IMR-90 (cell line): ENCODE measurements around the gene ASTN2. TPM values are rescaled to one million over a fixed set of nuclear protein-coding genes. Genes with fewer than 3 reads are reported as not detected.

ENCODE experiments used
- ATAC-seq: fragments of 200-7000 bp; cut with Tn5 transposase; 2 replicates; pipeline ENCODE4 v1.9.1; 2020; ENCODE audit warnings: low read depth, mild to moderate bottlenecking, moderate library complexity
- BruUV-seq: library from RNA; stranded (reverse); fragments of 400-500 nt; replicated peaks from 2 replicates; lab custom pipeline; 2021; lab: Mats Ljungman, UMichigan
- CTCF ChIA-PET: fragments of 300-600 bp; formaldehyde crosslinking; extraction: SDS; loops from one replicate; lab custom pipeline; 2021; ENCODE audit warnings: antibody characterized with exemption; lab: Yijun Ruan, JAX
- POLR2A ChIA-PET: fragments of 300-600 bp; sonication (Branson Sonifier 250); formaldehyde crosslinking; loops from one replicate; lab custom pipeline; 2022; ENCODE audit warnings: antibody characterized with exemption; ENCODE audit not compliant: unreplicated experiment; lab: Charles Lee
- DNase-seq: peaks from one replicate; pipeline ENCODE4 v3.0.0; 2013
- H2AFZ ChIP-seq: replicated peaks from 2 replicates; pipeline ENCODE3; 2013; ENCODE audit warnings: low read length, mild to moderate bottlenecking; ENCODE audit not compliant: poor library complexity
- H2AK5ac ChIP-seq: 2 replicates; pipeline ENCODE4 v1.6.1; 2013; ENCODE audit warnings: low read depth, low read length, inconsistent platforms
- H2AK9ac ChIP-seq: replicated peaks from 2 replicates; pipeline ENCODE3; 2013; ENCODE audit warnings: mild to moderate bottlenecking, low read depth, low read length, moderate library complexity; ENCODE audit not compliant: poor library complexity
- H2BK120ac ChIP-seq: 2 replicates; pipeline ENCODE4 v1.6.1; 2013; ENCODE audit warnings: low read depth, low read length, inconsistent platforms
- H2BK15ac ChIP-seq: 3 replicates; pipeline ENCODE4 v1.6.1; 2013; ENCODE audit warnings: low read depth, low read length, inconsistent platforms
- H2BK20ac ChIP-seq: 2 replicates; pipeline ENCODE4 v1.6.1; 2013; ENCODE audit warnings: low read depth, mild to moderate bottlenecking, inconsistent platforms, low read length, moderate library complexity
- H2BK5ac ChIP-seq: 2 replicates; pipeline ENCODE4 v1.6.1; 2013; ENCODE audit warnings: mild to moderate bottlenecking, low read depth, low read length, inconsistent platforms; ENCODE audit not compliant: poor library complexity, severe bottlenecking
- H3K14ac ChIP-seq: replicated peaks from 2 replicates; pipeline ENCODE4 v1.6.1; 2013; ENCODE audit warnings: low read depth, low read length, inconsistent platforms
- H3K18ac ChIP-seq: 2 replicates; pipeline ENCODE4 v1.6.1; 2013; ENCODE audit warnings: low read depth, low read length, control low read depth
- H3K23ac ChIP-seq: 2 replicates; pipeline ENCODE4 v1.6.1; 2013; ENCODE audit warnings: low read depth, low read length, inconsistent platforms
- H3K27ac ChIP-seq: 2 replicates; pipeline ENCODE4 v1.5.1; 2013; ENCODE audit warnings: mild to moderate bottlenecking, control low read depth, low read length; ENCODE audit not compliant: insufficient read depth
- H3K27me3 ChIP-seq: 2 replicates; pipeline ENCODE4 v1.6.1; 2013; ENCODE audit warnings: low read length; ENCODE audit not compliant: control insufficient read depth, insufficient read depth
- H3K36me3 ChIP-seq: 2 replicates; pipeline ENCODE4 v1.6.1; 2013; ENCODE audit warnings: low read length, mixed read lengths; ENCODE audit not compliant: control insufficient read depth, insufficient read depth
- H3K4ac ChIP-seq: 2 replicates; pipeline ENCODE4 v1.6.1; 2013; ENCODE audit warnings: low read depth, low read length, inconsistent platforms
- H3K4me1 ChIP-seq: 2 replicates; pipeline ENCODE4 v1.6.1; 2013; ENCODE audit warnings: low read length, mixed read lengths; ENCODE audit not compliant: control insufficient read depth, insufficient read depth
- H3K4me2 ChIP-seq: 2 replicates; pipeline ENCODE4 v1.6.1; 2013; ENCODE audit warnings: low read depth, mild to moderate bottlenecking, control low read depth, low read length, moderate library complexity
- H3K4me3 ChIP-seq: 2 replicates; pipeline ENCODE4 v1.5.1; 2013; ENCODE audit warnings: low read depth, mild to moderate bottlenecking, control low read depth, low read length, moderate library complexity; ENCODE audit not compliant: insufficient read depth
- H3K56ac ChIP-seq: 2 replicates; pipeline ENCODE4 v1.6.1; 2013; ENCODE audit warnings: low read length, inconsistent platforms; ENCODE audit not compliant: insufficient read depth; ENCODE audit errors: extremely low read depth
- H3K79me1 ChIP-seq, 2 experiments: 2 replicates each; pipeline ENCODE4 v1.6.1; 2013; ENCODE audit warnings: low read length in 2 of 2, inconsistent platforms in 1 of 2, low read depth in 1 of 2
- H3K9ac ChIP-seq: 2 replicates; pipeline ENCODE4 v1.6.1; 2013; ENCODE audit warnings: low read depth, low read length, control low read depth
- H3K9me1 ChIP-seq: 2 replicates; pipeline ENCODE4 v1.6.1; 2013; ENCODE audit warnings: low read length, inconsistent platforms; ENCODE audit not compliant: insufficient read depth
- H3K9me3 ChIP-seq: 2 replicates; pipeline ENCODE4 v1.6.1; 2013; ENCODE audit warnings: low read length; ENCODE audit not compliant: control insufficient read depth, insufficient read depth
- H4K20me1 ChIP-seq: 2 replicates; pipeline ENCODE4 v1.6.1; 2013; ENCODE audit warnings: low read length, inconsistent platforms; ENCODE audit not compliant: insufficient read depth
- H4K5ac ChIP-seq: 2 replicates; pipeline ENCODE4 v1.6.1; 2013; ENCODE audit warnings: mild to moderate bottlenecking, low read depth, low read length, control low read depth
- H4K8ac ChIP-seq, 2 experiments: 2 replicates each; pipeline ENCODE4 v1.6.1; 2013; ENCODE audit warnings: low read depth in 2 of 2, low read length in 2 of 2, control low read depth in 1 of 2, inconsistent platforms in 1 of 2
- H4K91ac ChIP-seq: 2 replicates; pipeline ENCODE4 v1.6.1; 2013; ENCODE audit warnings: low read depth, low read length, inconsistent platforms; ENCODE audit not compliant: insufficient read depth
- CHD1 ChIP-seq: IDR thresholded peaks from 2 replicates; pipeline ENCODE4 v1.6.1; 2012; ENCODE audit warnings: low read depth, low read length, improper control_type of control experiment
- ELK1 ChIP-seq: fragments of 150-350 bp; IDR thresholded peaks from 2 replicates; pipeline ENCODE4 v1.6.1; 2016; ENCODE audit warnings: low read depth, mild to moderate bottlenecking, low read length, moderate library complexity, borderline replicate concordance
- RCOR1 ChIP-seq: IDR thresholded peaks from 2 replicates; pipeline ENCODE4 v1.6.1; 2012; ENCODE audit warnings: mild to moderate bottlenecking, low read length, improper control_type of control experiment; ENCODE audit not compliant: insufficient replicate concordance
- WGBS, 2 experiments: methylation state at CpG; one replicate each; pipeline versions ENCODE4 v1.1.5 to v1.1.7; 2013; ENCODE audit warnings: missing lambda C conversion rate in 2 of 2; ENCODE audit not compliant: insufficient read length in 1 of 2; ENCODE audit errors: extremely low coverage in 2 of 2; 5-methylcytosine and 5-hydroxymethylcytosine counted together
- dilution Hi-C: fragments of 300-500 bp; cut with HindIII; formaldehyde crosslinking; loops from one replicate; pipeline ENCODE4 v1.14.3; 2018; ENCODE audit warnings: low sequenced_read_pairs; ENCODE audit not compliant: unreplicated experiment
- in situ Hi-C: fragments of 300-500 bp; cut with MboI; formaldehyde crosslinking; loops from 3 replicates; pipeline ENCODE4 v1.14.3; 2019; ENCODE audit warnings: low sequenced_read_pairs, inconsistent platforms, mixed read lengths
- intact Hi-C: fragments of 100-400 bp; cut with micrococcal nuclease; formaldehyde crosslinking; loops from 2 replicates; pipeline ENCODE4 v1.10.0; 2022
- polyA plus RNA-seq, 3 experiments: library from polyadenylated mRNA; depleted of rRNA; stranded (reverse); fragments of >200 nt; gene quantifications; 2 replicates each; pipeline ENCODE4 v1.2.3, GENCODE V29; 2012; ENCODE audit warnings: low replicate concordance in 1 of 3
- total RNA-seq: library from RNA; depleted of rRNA; stranded (reverse); fragments of >200 nt; gene quantifications from 2 replicates; pipeline ENCODE4 v1.2.3, GENCODE V29; 2012

ASTN2 gene
- total and polyA plus RNA-seq, 2 of the 4 experiments (the other 2 are of a cell fraction), result 3.8 to 6.8 TPM

DNA sequence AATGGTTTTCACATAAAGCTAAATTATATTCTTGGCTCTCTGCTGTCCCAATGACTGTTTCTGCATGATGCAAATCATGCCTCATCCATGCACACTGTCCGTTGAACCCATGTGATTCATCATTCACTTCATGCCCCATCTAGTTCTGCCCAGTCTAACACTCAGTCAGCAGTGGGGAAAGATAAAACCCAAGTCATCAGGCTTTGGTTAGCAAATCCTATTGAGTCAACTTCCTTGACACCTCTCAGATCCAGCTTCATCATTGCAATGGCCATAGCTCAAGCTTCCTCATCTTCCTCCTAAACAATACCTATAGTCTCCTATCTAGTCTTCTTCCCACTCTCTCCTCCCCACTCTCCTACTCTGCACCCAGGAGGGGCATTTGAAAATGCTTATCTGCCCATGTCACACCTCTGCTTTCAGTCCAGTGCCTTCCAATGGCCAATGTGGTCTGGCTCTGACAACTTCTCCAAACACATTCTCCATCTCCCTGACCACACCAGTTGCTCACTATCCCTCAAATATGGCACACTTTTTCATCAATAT lies 993.8 kb downstream of the ASTN2 start:
- Histone ChIP-seq H3K9me3 (no peaks in the 10 kb centered on the region), H3K4ac (no peak overlapping the region), H3K79me1 (no peaks in the 10 kb centered on the region), H3K23ac (no peak overlapping the region), H3K27me3 (no peaks in the 10 kb centered on the region), H3K14ac (no peak overlapping the region), H3K4me3 (no peak overlapping the region), H3K56ac (no peak overlapping the region), H3K4me2 (no peak overlapping the region), H2BK15ac (no peak overlapping the region), H3K27ac (no peak overlapping the region), H3K18ac (no peak overlapping the region), H3K36me3 (no peaks in the 10 kb centered on the region), H2BK120ac (no peak overlapping the region), H3K4me1 (no peaks in the 10 kb centered on the region), H3K9me1 (no peaks in the 10 kb centered on the region), H4K8ac (no peak overlapping the region), H2BK5ac (no peak overlapping the region), H4K91ac (no peak overlapping the region), H2AK9ac (no peak overlapping the region), H2AK5ac (no peak overlapping the region), H4K5ac (no peak overlapping the region), H3K9ac (no peak overlapping the region), H4K20me1 (no peaks in the 10 kb centered on the region), H2AFZ (no peak overlapping the region), H2BK20ac (no peak overlapping the region)
- POLR2A ChIA-PET, result no interaction called here
- DNase-seq (peak; percentile 56), ATAC-seq (no peak)
- WGBS, 2 experiments, result 29% methylated on average over 1 of the region's 1 CpG; no CpG with 5 or more reads in 1 of the 2 experiments
- CTCF ChIA-PET, result no interaction called here
- intact Hi-C loops, result no loop called here
- BruUV-seq, result no TSS peak
- dilution Hi-C loops, result no loop called here
- TF ChIP-seq ELK1 (no peak), RCOR1 (no peak), CHD1 (no peak)
- in situ Hi-C loops, result no loop called here
